GM19043 (cell line): ENCODE data around the gene TECPR2.

Source experiments
- ATAC-seq: cut with Tn5 transposase; IDR thresholded peaks from one replicate; pipeline ENCODE4 v1.9.1; 2021; ENCODE audit warnings: low read depth; ENCODE audit not compliant: unreplicated experiment

Gene TECPR2

GRCh38 chr14:102418853-102419240 lies 56.1 kb downstream of the TECPR2 start:
- ATAC-seq, result no peak

DNA sequence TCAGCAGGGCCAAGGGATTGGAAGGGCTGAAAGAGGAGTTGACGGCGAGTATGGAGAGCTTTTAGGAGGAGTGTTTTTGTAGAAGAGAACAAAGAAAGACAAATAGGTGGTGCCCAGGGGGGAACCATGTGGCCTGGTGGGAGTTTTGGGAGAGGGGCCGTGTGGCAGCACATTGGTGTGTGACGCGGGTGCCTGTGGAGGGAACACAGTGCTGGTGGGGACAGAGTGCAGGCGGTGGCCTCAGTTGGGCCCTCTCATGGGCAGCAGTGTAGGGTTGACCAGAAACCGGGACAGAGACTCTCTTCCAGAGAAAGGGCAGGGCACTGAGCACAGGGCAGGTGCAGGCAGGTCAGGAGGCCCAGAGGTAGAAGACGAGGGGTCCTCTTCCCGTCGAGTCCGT lies 56.5 kb downstream of the TECPR2 start:
- no peak for ATAC-seq

- no peak for ATAC-seq
Measured at GRCh38 chr14:102419716-102420115, 57.0 kb downstream of the TECPR2 start.

- no peak for ATAC-seq
Measured at GRCh38 chr14:102421411-102422057, 58.8 kb downstream of the TECPR2 start.

- ATAC-seq, result no peak
Measured at GRCh38 chr14:102424520-102424919, 61.8 kb downstream of the TECPR2 start.

DNA sequence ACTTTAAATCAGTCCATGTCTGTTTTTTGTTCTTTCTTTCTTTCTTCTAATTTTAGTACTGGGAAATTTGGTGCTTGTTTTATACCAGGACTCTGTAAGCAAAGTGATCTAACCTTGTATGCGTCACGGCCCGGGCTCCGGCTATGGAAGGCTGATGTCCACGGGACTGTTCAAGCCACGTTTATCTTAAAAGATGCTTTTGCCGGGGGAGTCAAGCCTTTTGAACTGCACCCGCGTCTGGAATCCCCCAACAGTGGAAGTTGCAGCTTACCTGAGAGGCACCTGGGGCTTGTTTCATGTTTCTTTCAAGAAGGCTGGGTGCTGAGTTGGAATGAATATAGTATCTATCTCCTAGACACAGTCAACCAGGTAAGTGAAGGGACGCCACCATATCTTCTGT lies 62.2 kb downstream of the TECPR2 start:
- no peak for ATAC-seq

- no peak for ATAC-seq
Measured at GRCh38 chr14:102426796-102427195, 64.1 kb downstream of the TECPR2 start.

- ATAC-seq, result no peak
Measured at GRCh38 chr14:102427642-102428041, 64.9 kb downstream of the TECPR2 start.

GRCh38 chr14:102430212-102430908 lies 67.6 kb downstream of the TECPR2 start:
- no peak for ATAC-seq

GRCh38 chr14:102431751-102432150 lies 69.0 kb downstream of the TECPR2 start:
- no peak for ATAC-seq

DNA sequence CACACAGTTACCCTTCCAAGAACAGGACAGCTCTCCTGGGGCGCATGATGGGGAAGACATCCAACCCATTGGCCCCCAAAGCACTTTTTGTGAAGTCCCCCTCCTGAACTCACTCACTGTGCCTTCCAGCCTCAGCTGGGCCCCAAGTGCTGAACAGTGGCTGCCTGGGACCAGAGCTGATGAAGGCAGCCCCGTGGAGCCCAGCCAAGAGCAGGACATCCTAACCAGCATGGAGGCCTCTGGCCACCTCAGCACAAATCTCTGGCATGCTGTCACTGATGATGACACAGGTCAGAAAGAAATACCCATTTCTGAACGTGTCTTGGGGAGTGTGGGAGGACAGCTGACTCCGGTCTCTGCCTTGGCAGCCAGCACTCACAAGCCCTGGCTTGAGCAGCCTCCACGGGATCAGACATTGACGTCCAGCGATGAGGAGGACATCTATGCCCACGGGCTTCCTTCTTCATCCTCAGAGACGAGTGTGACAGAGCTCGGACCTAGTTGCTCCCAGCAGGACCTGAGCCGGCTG lies 72.0 kb downstream of the TECPR2 start:
- ATAC-seq, result no peak

GRCh38 chr14:102437997-102438915 lies 75.5 kb downstream of the TECPR2 start:
- ATAC-seq, result no peak

DNA sequence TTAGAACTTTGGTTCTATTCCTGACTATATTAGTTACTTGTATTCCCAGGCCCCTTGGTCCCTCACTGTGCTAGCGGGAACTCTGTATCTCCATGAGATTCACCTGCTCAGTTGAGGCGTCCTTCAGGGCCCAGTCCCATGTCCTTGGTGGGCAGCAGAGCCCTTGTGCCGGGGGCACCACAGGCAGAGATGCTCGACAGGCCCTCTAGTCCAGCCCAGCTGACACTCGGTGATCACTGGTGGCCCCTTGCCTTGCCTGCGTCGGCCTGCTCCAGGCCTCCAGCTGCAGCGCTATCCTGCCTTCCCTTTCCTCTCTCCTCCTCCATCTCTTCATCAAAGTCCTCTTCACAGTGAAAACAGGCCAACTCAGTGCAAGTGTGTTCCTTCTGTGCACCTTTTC lies 76.8 kb downstream of the TECPR2 start:
- ATAC-seq, result no peak

DNA sequence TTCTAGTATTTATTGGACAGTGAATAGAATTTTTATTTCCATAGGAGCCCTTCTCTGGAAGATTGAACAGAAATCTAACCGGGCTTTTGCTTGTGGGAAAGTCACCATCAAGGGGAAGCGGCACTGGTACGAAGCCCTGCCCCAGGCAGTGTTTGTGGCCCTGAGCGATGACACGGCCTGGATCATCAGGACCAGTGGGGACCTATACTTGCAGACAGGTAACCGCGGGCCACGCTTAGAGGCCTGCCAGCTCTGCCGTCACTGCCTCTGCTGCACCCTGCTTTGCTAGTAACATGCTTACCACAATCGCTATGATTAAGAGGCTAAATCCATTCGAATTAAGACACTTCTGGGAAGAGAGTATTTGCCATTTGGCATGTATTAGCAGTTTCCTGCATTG lies 77.7 kb downstream of the TECPR2 start:
- no peak for ATAC-seq

GRCh38 chr14:102442241-102443211 lies 79.8 kb downstream of the TECPR2 start:
- no peak for ATAC-seq

DNA sequence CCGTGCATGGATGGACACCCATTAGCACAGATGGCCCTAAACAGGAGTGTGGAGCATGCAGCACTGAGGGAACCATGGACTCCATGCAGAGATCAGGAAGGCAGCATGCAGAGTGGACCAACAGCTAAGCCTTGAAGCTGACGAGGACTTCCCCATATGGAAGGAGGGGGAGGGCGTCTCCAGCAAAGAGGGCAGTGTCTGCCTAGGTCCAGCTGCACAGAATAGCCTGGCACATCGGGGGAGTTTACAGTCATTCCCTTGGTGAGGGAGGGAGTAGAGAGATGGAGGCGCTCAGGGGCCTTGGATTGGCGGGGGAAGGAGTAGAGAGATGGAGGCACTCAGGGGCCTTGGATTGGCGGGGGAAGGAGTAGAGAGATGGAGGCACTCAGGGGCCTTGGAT lies 82.3 kb downstream of the TECPR2 start:
- ATAC-seq, result no peak

- ATAC-seq, result no peak
Measured at GRCh38 chr14:102445641-102446040, 82.9 kb downstream of the TECPR2 start.

DNA sequence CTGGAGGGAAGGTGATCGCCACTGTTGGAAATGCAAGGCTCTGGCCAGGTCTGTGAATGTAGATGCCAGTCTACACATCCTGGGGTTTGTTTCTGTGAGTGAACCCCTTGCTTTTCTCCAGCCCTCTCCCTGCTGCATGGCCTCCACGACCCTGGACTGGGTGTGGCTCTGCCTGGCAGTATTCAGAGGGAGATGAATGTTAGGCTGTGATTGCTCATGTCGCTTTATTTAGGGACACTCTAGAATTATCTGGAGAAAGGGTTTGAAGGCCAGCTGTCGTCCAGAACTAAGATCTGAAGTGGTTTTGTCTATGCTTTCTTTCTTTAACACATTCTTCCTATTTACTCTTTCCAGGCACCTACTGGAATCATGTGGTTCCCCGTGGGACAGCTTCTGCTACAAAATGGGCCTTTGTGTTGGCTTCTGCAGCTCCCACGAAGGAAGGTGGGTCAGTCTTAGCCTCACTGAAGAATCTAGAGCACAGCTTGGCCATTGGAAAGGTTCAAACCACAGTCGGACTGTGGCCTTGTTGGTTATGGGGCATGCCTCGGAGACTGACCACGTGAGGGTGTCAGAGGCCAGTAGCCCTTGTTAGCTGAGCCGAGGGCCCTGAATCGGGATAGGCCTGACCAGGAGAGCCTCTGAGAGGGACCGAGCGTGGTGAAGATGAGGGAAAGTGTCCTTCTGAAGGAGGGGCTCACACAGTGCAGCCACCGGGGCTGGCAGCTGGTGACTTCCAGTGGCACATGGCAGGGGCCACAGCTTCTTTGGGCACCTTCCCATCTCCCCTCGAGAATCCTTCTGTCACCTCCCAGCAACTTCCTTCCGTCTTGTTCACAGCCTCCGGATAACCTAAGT lies 87.7 kb downstream of the TECPR2 start:
- ATAC-seq, result no peak

GRCh38 chr14:102451064-102451352 lies 88.3 kb downstream of the TECPR2 start:
- ATAC-seq, result no peak
